PC-3 (cell line): Measurements from ENCODE around the gene RABGEF1. TPM values are rescaled to one million over a fixed set of nuclear protein-coding genes. Genes with fewer than 3 reads are reported as not detected.
"Not testable (repeated sequence)": the region's sequence is repeated elsewhere in the genome, so short reads cannot be mapped to it uniquely, and the experiment has no call there.

ENCODE experiments used
- ATAC-seq: fragments of 200-7000 bp; cut with Tn5 transposase; 2 replicates; pipeline ENCODE4 v1.9.1; 2020; ENCODE audit warnings: mild to moderate bottlenecking, moderate library complexity
- BruUV-seq: library from RNA; stranded (reverse); fragments of 400-500 nt; replicated peaks from 2 replicates; lab custom pipeline; 2021; lab: Mats Ljungman, UMichigan
- CTCF ChIA-PET: fragments of 300-600 bp; sonication (Branson Sonifier 250); formaldehyde crosslinking; loops from one replicate; lab custom pipeline; 2022; ENCODE audit warnings: antibody characterized with exemption; lab: Charles Lee
- POLR2A ChIA-PET: fragments of 300-600 bp; sonication (Branson Sonifier 250); formaldehyde crosslinking; loops from one replicate; lab custom pipeline; 2022; ENCODE audit warnings: antibody characterized with exemption; ENCODE audit not compliant: unreplicated experiment; lab: Charles Lee
- DNase-seq: peaks from one replicate; pipeline ENCODE4 v3.0.0-alpha.2; 2015
- H2AFZ ChIP-seq: fragments of 300-600 bp; sonication (generic); 2 replicates; pipeline ENCODE4 v1.6.0; 2016; ENCODE audit warnings: antibody characterized with exemption, low read length
- H3F3A ChIP-seq: fragments of 300-600 bp; sonication (generic); one replicate; pipeline ENCODE4 v1.6.0; 2017; ENCODE audit warnings: antibody characterized with exemption, low read length, control low read depth, mild to moderate bottlenecking; ENCODE audit not compliant: unreplicated experiment
- H3K27ac ChIP-seq: fragments of 300-600 bp; sonication (generic); 2 replicates; pipeline ENCODE4 v1.5.1; 2016; ENCODE audit warnings: mild to moderate bottlenecking, low read length
- H3K27me3 ChIP-seq: fragments of 300-600 bp; sonication (generic); 2 replicates; pipeline ENCODE4 v1.6.1; 2016; ENCODE audit warnings: low read length, mixed read lengths
- H3K36me3 ChIP-seq: fragments of 300-600 bp; sonication (generic); 2 replicates; pipeline ENCODE4 v1.6.1; 2016; ENCODE audit warnings: low read depth, mixed run types, low read length, mixed read lengths
- H3K4me1 ChIP-seq: fragments of 300-600 bp; sonication (generic); 2 replicates; pipeline ENCODE4 v1.5.1; 2016; ENCODE audit warnings: low read length; ENCODE audit not compliant: insufficient read depth
- H3K4me2 ChIP-seq: fragments of 300-600 bp; sonication (generic); 2 replicates; pipeline ENCODE4 v1.6.0; 2016; ENCODE audit warnings: low read length
- H3K4me3 ChIP-seq: fragments of 300-600 bp; sonication (generic); 2 replicates; pipeline ENCODE4 v1.5.1; 2016; ENCODE audit warnings: mild to moderate bottlenecking, low read length, mixed read lengths
- H3K79me2 ChIP-seq: fragments of 300-600 bp; sonication (generic); 2 replicates; pipeline ENCODE4 v1.6.1; 2017; ENCODE audit warnings: low read length, mixed read lengths
- H3K9ac ChIP-seq: fragments of 300-600 bp; sonication (generic); 2 replicates; pipeline ENCODE4 v1.6.0; 2016; ENCODE audit warnings: mild to moderate bottlenecking, low read length
- H3K9me2 ChIP-seq: fragments of 300-600 bp; sonication (generic); replicated peaks from 2 replicates; pipeline ENCODE4 v1.6.1; 2016; ENCODE audit warnings: mixed run types, low read length, mixed read lengths
- H3K9me3 ChIP-seq: fragments of 300-600 bp; sonication (generic); 2 replicates; pipeline ENCODE4 v1.6.1; 2016; ENCODE audit warnings: low read length, mixed read lengths
- H4K20me1 ChIP-seq: fragments of 300-600 bp; sonication (generic); 2 replicates; pipeline ENCODE4 v1.6.1; 2016; ENCODE audit warnings: low read length, mixed read lengths
- EZH2 ChIP-seq: fragments of 300-600 bp; sonication (generic); IDR thresholded peaks from one replicate; pipeline ENCODE4 v1.6.1; 2017; ENCODE audit warnings: antibody characterized with exemption, mild to moderate bottlenecking, low read length; ENCODE audit not compliant: unreplicated experiment
- EZH2phosphoT487 ChIP-seq: fragments of 300-600 bp; sonication (generic); IDR thresholded peaks from 2 replicates; pipeline ENCODE4 v1.6.1; 2018; ENCODE audit warnings: mild to moderate bottlenecking, antibody characterized with exemption, low read length, borderline replicate concordance
- intact Hi-C: fragments of 100-400 bp; cut with micrococcal nuclease; formaldehyde crosslinking; loops from 2 replicates; pipeline ENCODE4 v1.9.0; 2023
- total RNA-seq: library from RNA; depleted of rRNA; stranded (reverse); fragments of >200 nt; gene quantifications from 2 replicates; pipeline ENCODE4 v1.2.3, GENCODE V29; 2014
- TF ChIP-seq, protein P1 (sequence below): fragments of 300-600 bp; sonication (generic); conservative IDR thresholded peaks from 2 replicates; pipeline ENCODE4 v1.5.1; 2017; ENCODE audit warnings: antibody characterized with exemption, low read depth, mild to moderate bottlenecking, low read length

The RABGEF1 gene
- total RNA-seq, 1 experiment from 2014 or later = 19.8 TPM

DNA sequence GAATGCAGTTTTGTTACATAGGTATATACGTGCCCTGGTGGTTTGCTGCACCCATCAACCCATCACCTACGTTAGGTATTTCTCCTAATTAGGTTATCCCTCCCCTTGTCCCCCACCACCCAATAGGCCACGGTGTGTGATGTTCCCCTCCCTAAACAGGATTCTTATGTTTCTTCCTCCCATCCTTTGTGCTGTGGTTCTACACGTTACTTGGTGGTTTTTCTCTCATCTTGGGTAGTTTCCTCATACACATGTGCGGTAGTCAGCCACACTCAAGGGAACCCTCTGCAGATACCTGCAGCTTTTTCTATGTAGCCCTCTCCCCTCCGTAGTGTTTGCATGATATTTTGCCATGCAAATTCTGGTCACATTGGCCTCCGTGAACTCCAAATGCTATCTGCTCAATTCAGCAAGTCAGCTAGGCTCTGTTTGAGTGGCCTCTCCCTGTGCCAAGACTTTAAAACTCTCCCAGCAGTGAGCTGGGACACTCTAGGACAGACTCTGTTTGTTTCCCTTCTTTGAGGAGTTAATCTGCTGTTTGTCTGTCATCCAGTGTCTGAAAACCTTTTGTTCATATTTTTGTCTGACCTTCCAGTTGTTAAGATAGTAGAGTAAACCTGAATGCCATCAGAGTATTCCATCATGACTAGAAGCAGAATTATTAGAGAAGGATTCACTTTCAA, 41.0 kb downstream of the RABGEF1 start:
- no peak for DNase-seq
- no peak overlapping the region for H2AFZ ChIP-seq
- no peaks in the 10 kb centered on the region for H3F3A ChIP-seq
- no peaks in the 10 kb centered on the region for H3K9me3 ChIP-seq
- POLR2A ChIA-PET = no interaction called here
- peaks cover 32% of the 10 kb centered on the region for H3K36me3 ChIP-seq
- CTCF ChIA-PET = no interaction called here
- H3K4me3 ChIP-seq = no peak overlapping the region
- H3K9me2 ChIP-seq = no peaks in the 10 kb centered on the region
- H3K4me2 ChIP-seq = no peak overlapping the region
- ATAC-seq = no peak
- no peaks in the 10 kb centered on the region for H3K27me3 ChIP-seq
- no peak overlapping the region for H3K9ac ChIP-seq
- TF ChIP-seq EZH2 = no peak
- no peak for TF ChIP-seq EZH2phosphoT487
- TF ChIP-seq, protein P1, sequence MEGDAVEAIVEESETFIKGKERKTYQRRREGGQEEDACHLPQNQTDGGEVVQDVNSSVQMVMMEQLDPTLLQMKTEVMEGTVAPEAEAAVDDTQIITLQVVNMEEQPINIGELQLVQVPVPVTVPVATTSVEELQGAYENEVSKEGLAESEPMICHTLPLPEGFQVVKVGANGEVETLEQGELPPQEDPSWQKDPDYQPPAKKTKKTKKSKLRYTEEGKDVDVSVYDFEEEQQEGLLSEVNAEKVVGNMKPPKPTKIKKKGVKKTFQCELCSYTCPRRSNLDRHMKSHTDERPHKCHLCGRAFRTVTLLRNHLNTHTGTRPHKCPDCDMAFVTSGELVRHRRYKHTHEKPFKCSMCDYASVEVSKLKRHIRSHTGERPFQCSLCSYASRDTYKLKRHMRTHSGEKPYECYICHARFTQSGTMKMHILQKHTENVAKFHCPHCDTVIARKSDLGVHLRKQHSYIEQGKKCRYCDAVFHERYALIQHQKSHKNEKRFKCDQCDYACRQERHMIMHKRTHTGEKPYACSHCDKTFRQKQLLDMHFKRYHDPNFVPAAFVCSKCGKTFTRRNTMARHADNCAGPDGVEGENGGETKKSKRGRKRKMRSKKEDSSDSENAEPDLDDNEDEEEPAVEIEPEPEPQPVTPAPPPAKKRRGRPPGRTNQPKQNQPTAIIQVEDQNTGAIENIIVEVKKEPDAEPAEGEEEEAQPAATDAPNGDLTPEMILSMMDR = no peak
- BruUV-seq = no TSS peak
- intact Hi-C loops = no loop called here
- H3K79me2 ChIP-seq = 0 out of 2 replicates have a peak, but pooled peaks cover 7% of the 10 kb centered on the region
- H3K4me1 ChIP-seq = 0 out of 2 replicates have a peak, but pooled peaks cover 6% of the 10 kb centered on the region
- no peak overlapping the region for H3K27ac ChIP-seq
- no peaks in the 10 kb centered on the region for H4K20me1 ChIP-seq

DNA sequence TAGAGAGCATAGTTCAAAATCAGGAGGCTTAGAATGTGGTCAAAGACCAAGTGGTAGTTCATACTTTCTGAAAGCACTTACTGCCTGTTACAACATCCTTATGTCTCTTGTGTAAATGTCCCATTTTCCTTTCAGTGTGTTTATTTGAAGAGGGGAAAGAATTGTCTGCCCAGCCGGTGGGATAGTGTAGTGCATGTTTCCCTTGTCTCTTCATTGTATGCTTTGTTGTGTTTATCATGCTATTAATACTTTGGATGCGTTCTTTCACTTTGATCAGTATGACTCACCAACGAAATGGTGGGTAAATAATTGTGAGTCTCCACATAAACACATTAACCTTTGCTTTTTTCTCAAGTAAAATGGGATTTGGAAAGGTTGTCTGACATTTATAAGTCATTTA, 42.3 kb downstream of the RABGEF1 start:
- H3K9me2 ChIP-seq, H4K20me1 ChIP-seq, DNase-seq, H3K4me2 ChIP-seq, intact Hi-C loops, H3K79me2 ChIP-seq, POLR2A ChIA-PET, CTCF ChIA-PET, H3K27ac ChIP-seq, H2AFZ ChIP-seq, H3K4me3 ChIP-seq, H3F3A ChIP-seq, H3K9ac ChIP-seq, BruUV-seq, H3K9me3 ChIP-seq, H3K4me1 ChIP-seq, H3K27me3 ChIP-seq: not testable (repeated sequence)
- H3K36me3 ChIP-seq = peaks cover 28% of the 10 kb centered on the region
- peak; percentile 55 for ATAC-seq

DNA sequence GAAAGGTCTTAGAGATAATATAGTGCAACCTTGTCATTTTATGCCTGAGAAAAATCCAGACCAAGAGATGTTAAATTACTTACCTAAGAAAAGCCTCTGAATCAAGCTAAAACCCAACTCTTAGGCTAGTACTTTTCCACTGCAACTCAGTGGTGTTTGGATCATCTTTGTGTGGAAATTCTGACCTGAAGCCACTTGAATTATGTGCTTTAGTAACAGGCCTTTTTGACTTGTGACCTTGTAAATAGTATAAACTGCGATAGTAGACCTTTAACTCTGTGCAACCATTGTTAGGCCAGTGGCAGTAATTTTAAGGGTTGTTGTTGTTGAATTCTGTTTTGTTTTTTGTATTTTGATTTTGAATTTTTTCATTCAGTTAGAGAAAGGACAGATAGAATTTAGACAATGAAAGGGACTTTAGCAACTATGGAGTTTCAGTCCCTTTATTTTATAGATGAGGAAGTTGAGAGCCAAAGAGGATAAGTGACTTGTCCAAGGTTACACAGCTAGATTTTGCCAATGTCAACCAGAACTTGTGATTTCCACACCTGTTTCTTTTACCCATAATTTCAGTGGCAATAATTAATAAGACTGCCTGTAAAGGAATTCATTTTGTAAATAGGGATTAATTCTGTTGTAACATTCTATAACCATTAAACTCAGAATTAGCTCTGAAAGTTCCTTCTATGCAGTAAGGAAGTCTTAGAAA, 43.5 kb downstream of the RABGEF1 start:
- H3K36me3 ChIP-seq = peaks cover 22% of the 10 kb centered on the region
- H3K27ac ChIP-seq, BruUV-seq, H3K4me1 ChIP-seq, H3F3A ChIP-seq, H3K9me3 ChIP-seq, H3K27me3 ChIP-seq, H3K9me2 ChIP-seq, intact Hi-C loops, ATAC-seq, H4K20me1 ChIP-seq, H2AFZ ChIP-seq, CTCF ChIA-PET, H3K79me2 ChIP-seq, DNase-seq, H3K9ac ChIP-seq, H3K4me2 ChIP-seq, H3K4me3 ChIP-seq, POLR2A ChIA-PET: not testable (repeated sequence)
